A549 (cell line): ENCODE data around the gene DOCK9. TPM values are rescaled to one million over a fixed set of nuclear protein-coding genes. Genes with fewer than 3 reads are reported as not detected.

Source experiments
- ATAC-seq, 2 experiments: fragments of 200-7000 bp in 1 of 2; fragments of >200 bp in 1 of 2; cut with Nextera tagmentation in 1 of 2; cut with Tn5 transposase in 1 of 2; 3 replicates each; pipeline versions ENCODE4 v1.8.0 to v1.9.1; 2018 to 2020; ENCODE audit warnings: mild to moderate bottlenecking in 1 of 2, moderate library complexity in 1 of 2
- CTCF ChIA-PET: fragments of 300-600 bp; sonication (Branson Sonifier 250); formaldehyde crosslinking; extraction: SDS; loops from one replicate; lab custom pipeline; 2021; ENCODE audit warnings: antibody characterized with exemption, inconsistent platforms; lab: Yijun Ruan, JAX
- POLR2A ChIA-PET: fragments of 350-600 bp; formaldehyde crosslinking; extraction: SDS; loops from one replicate; lab custom pipeline; 2021; ENCODE audit warnings: antibody characterized with exemption, inconsistent platforms; lab: Yijun Ruan, JAX
- DNase-seq, 2 experiments: peaks; one replicate each; pipeline versions ENCODE4 v3.0.0 to v3.0.0-alpha.2; 2011 to 2016; ENCODE audit warnings: low read depth in 1 of 2, low spot score in 1 of 2
- FAIRE-seq: peaks from 2 replicates; lab custom pipeline; 2011; peaks lifted over from hg19 to GRCh38; lab: Jason Lieb, UNC
- H3K27ac ChIP-seq, 2 experiments: fragments of >200 bp; sonication (Bioruptor Twin); formaldehyde crosslinking; 3 replicates each; pipeline ENCODE4 v1.5.1; 2016 to 2017
- H3K4me1 ChIP-seq: fragments of >200 bp; sonication (Bioruptor Twin); formaldehyde crosslinking; 3 replicates; pipeline ENCODE4 v1.6.1; 2016
- H3K4me2 ChIP-seq: fragments of >200 bp; sonication (Bioruptor Twin); formaldehyde crosslinking; 3 replicates; pipeline ENCODE4 v1.6.1; 2016
- H3K4me3 ChIP-seq: fragments of >200 bp; sonication (Bioruptor Twin); formaldehyde crosslinking; 3 replicates; pipeline ENCODE4 v1.5.1; 2016
- H3K9me3 ChIP-seq: fragments of >200 bp; sonication (Bioruptor Twin); formaldehyde crosslinking; 3 replicates; pipeline ENCODE4 v1.6.1; 2016
- ATOH8 ChIP-seq: fragments of 250-450 bp; sonication (Bioruptor Pico); IDR thresholded peaks from 2 replicates; pipeline ENCODE4 v1.5.0; 2020; ENCODE audit warnings: low read depth, mild to moderate bottlenecking, moderate library complexity
- CBX2 ChIP-seq: fragments of 200-600 bp; sonication (generic); IDR thresholded peaks from 2 replicates; pipeline ENCODE4 v1.6.1; 2016; ENCODE audit warnings: low read depth, mild to moderate bottlenecking, borderline replicate concordance
- CHD2 ChIP-seq: fragments of 150-350 bp; IDR thresholded peaks from 2 replicates; pipeline ENCODE4 v1.6.1; 2014; ENCODE audit warnings: low read length; ENCODE audit not compliant: partially characterized antibody
- EHMT2 ChIP-seq: fragments of 200-600 bp; sonication (generic); IDR thresholded peaks from 2 replicates; pipeline ENCODE4 v1.6.1; 2016; ENCODE audit warnings: antibody characterized with exemption, low read depth, mild to moderate bottlenecking, moderate library complexity
- ELK1 ChIP-seq: fragments of 150-350 bp; IDR thresholded peaks from 2 replicates; pipeline ENCODE4 v1.6.1; 2014; ENCODE audit warnings: low read depth, mild to moderate bottlenecking, low read length
- ESRRA ChIP-seq: fragments of 150-350 bp; IDR thresholded peaks from 2 replicates; pipeline ENCODE4 v1.6.1; 2014; ENCODE audit warnings: mild to moderate bottlenecking, low read length, borderline replicate concordance
- FOSL2 ChIP-seq, 2 experiments: fragments of 450-650 bp in 1 of 2; fragments of >200 bp in 1 of 2; sonication (Bioruptor Twin) in 1 of 2; formaldehyde crosslinking; IDR thresholded peaks; 2 replicates each; pipeline versions ENCODE4 v1.5.0 to v1.6.1; 2016 to 2020; ENCODE audit warnings: mild to moderate bottlenecking in 1 of 2, moderate library complexity in 1 of 2
- GATA3 ChIP-seq: IDR thresholded peaks from 2 replicates; pipeline ENCODE4 v1.6.1; 2012; ENCODE audit warnings: borderline replicate concordance
- HES2 ChIP-seq: fragments of >200 bp; sonication (Bioruptor Twin); formaldehyde crosslinking; IDR thresholded peaks from 2 replicates; pipeline ENCODE4 v1.6.1; 2016
- HEYL ChIP-seq: fragments of 250-450 bp; sonication (Bioruptor Pico); IDR thresholded peaks from 2 replicates; pipeline ENCODE4 v1.8.0; 2021; ENCODE audit warnings: mild to moderate bottlenecking, moderate library complexity
- JUN ChIP-seq, 2 experiments: fragments of >200 bp; sonication (Bioruptor Twin); formaldehyde crosslinking; IDR thresholded peaks; 2 replicates in 1 of 2; 3 replicates in 1 of 2; pipeline ENCODE4 v1.6.1; 2016 to 2017
- KDM1A ChIP-seq: fragments of 200-600 bp; sonication (generic); IDR thresholded peaks from 2 replicates; pipeline ENCODE4 v1.6.1; 2016; ENCODE audit warnings: low read depth, mild to moderate bottlenecking
- MAX ChIP-seq: IDR thresholded peaks from 2 replicates; pipeline ENCODE4 v1.6.1; 2012
- NFE2L2 ChIP-seq: fragments of 150-350 bp; conservative IDR thresholded peaks from 2 replicates; pipeline ENCODE4 v1.6.1; 2014; ENCODE audit warnings: low read length
- NPAS2 ChIP-seq: fragments of 250-450 bp; sonication (Bioruptor Pico); IDR thresholded peaks from 2 replicates; pipeline ENCODE4 v1.8.0; 2022; ENCODE audit warnings: mild to moderate bottlenecking, moderate library complexity, borderline replicate concordance
- NR3C1 ChIP-seq: fragments of >200 bp; sonication (Bioruptor Twin); formaldehyde crosslinking; IDR thresholded peaks from 3 replicates; pipeline ENCODE4 v1.6.1; 2017
- POLR2A ChIP-seq: IDR thresholded peaks from 2 replicates; pipeline ENCODE4 v1.6.1; 2012; ENCODE audit warnings: mild to moderate bottlenecking, low read length
- SMC3 ChIP-seq: fragments of >200 bp; sonication (Bioruptor Twin); formaldehyde crosslinking; IDR thresholded peaks from 3 replicates; pipeline ENCODE4 v1.6.1; 2018; ENCODE audit warnings: inconsistent platforms
- SREBF2 ChIP-seq: fragments of 450-650 bp; IDR thresholded peaks from 2 replicates; pipeline ENCODE4 v1.6.1; 2014; ENCODE audit warnings: mild to moderate bottlenecking, moderate library complexity
- TFCP2L1 ChIP-seq: fragments of 250-450 bp; sonication (Bioruptor Pico); IDR thresholded peaks from 2 replicates; pipeline ENCODE4 v1.5.0; 2021; ENCODE audit warnings: mild to moderate bottlenecking
- TP53 ChIP-seq: fragments of 250-450 bp; sonication (Bioruptor Pico); IDR thresholded peaks from 2 replicates; pipeline ENCODE4 v1.5.0; 2021; ENCODE audit warnings: mild to moderate bottlenecking, moderate library complexity
- ZC3H11A ChIP-seq: fragments of 450-650 bp; IDR thresholded peaks from 2 replicates; pipeline ENCODE4 v1.6.1; 2014; ENCODE audit warnings: antibody characterized with exemption, mild to moderate bottlenecking
- ZNF302 ChIP-seq: fragments of 250-450 bp; sonication (Bioruptor Pico); IDR thresholded peaks from 2 replicates; pipeline ENCODE4 v1.9.0; 2021; ENCODE audit warnings: inconsistent platforms, mild to moderate bottlenecking, moderate library complexity
- whole genome bisulfite sequencing: methylation state at CpG from one replicate; pipeline ENCODE4 v1.1.6; 2017; ENCODE audit errors: missing lambda C conversion rate; 5-methylcytosine and 5-hydroxymethylcytosine counted together
- polyA plus RNA-seq, 4 experiments: library from polyadenylated mRNA; depleted of rRNA in 3 of 4; stranded (reverse); fragments of >200 nt; fragmentation: RNase III in 1 of 4; extraction: RNeasy Plus Mini Kit Qiagen cat#74134 plus additional on column Dnase treatment in 1 of 4; gene quantifications; 2 replicates in 3 of 4; 3 replicates in 1 of 4; pipeline ENCODE4 v1.2.3, GENCODE V29; 2011 to 2017

The DOCK9 gene
- polyA plus RNA-seq, 2 of the 4 experiments (the other 2 are of a cell fraction): 34.0 to 43.9 TPM

GRCh38 chr13:98986226-98986846 lies 8.5 kb upstream of the DOCK9 start:
- POLR2A ChIA-PET: no interaction called here
- TF ChIP-seq CHD2 (no peak), TFCP2L1 (CRISPR knock-in tag) (no peak)
- DNase-seq (no peak), FAIRE-seq (no peak), ATAC-seq (no peak)
- H3K27ac ChIP-seq: no peak overlapping the region
- peaks cover 36% of the 10 kb centered on the region for H3K4me1 ChIP-seq
- no peak overlapping the region for H3K4me3 ChIP-seq
- CTCF ChIA-PET: interaction anchor here (0.6 kb wide), 1 partner anchor 52 kb away, joined by 3 read pairs; no protein-coding TSS in a partner anchor
- no peaks in the 10 kb centered on the region for H3K9me3 ChIP-seq
- 0 out of 3 replicates have a peak overlapping the region, but pooled peaks have one; percentile 27 for H3K4me2 ChIP-seq
- WGBS: 72% methylated on average over 8 of the region's 8 CpGs

- CTCF ChIA-PET: interaction anchor here (0.7 to 2.0 kb wide), 2 partner anchors 191 to 263 kb away, joined by 4 to 6 read pairs; no protein-coding TSS in a partner anchor
- no peak for FAIRE-seq
These were observed 7.7 kb upstream of the DOCK9 start for GRCh38 chr13:98985591-98985990.

GRCh38 chr13:98984983-98985382 lies 7.1 kb upstream of the DOCK9 start:
- H3K27ac ChIP-seq: no peak overlapping the region
- CTCF ChIA-PET: interaction anchor here (0.6 to 2.0 kb wide), 3 partner anchors 159 to 263 kb away, joined by 3 to 6 read pairs (median 4); no protein-coding TSS in a partner anchor

More at GRCh38 chr13:98985591-98985990, 7.7 kb upstream of the DOCK9 start:
- H3K4me1 ChIP-seq: peaks cover 31% of the 10 kb centered on the region
- H3K9me3 ChIP-seq: no peaks in the 10 kb centered on the region
- WGBS: over 99% methylated on average over 6 of the region's 6 CpGs
- POLR2A ChIA-PET: no interaction called here
- no peak for ATAC-seq
- no peak overlapping the region for H3K4me3 ChIP-seq
- no peak overlapping the region for H3K27ac ChIP-seq
- no peak for DNase-seq
- TF ChIP-seq SREBF2 (no peak), ESRRA (no peak), NPAS2 (CRISPR knock-in tag) (no peak), HEYL (no peak), FOSL2 (IDR thresholded peaks at IDR 0.05) (no peak), FOSL2 (CRISPR knock-in tag; IDR thresholded peaks at IDR 0.05) (no peak), ELK1 (no peak), ZC3H11A (no peak), KDM1A (no peak), CBX2 (no peak)
- H3K4me2 ChIP-seq: no peak overlapping the region

GRCh38 chr13:98984118-98984517 lies 6.3 kb upstream of the DOCK9 start:
- DNase-seq: peak in 1 of 2 experiments; percentile 37
- peak in 1 of 2 experiments; percentile 67; a peak in 3 of 6 replicates for ATAC-seq
- Histone ChIP-seq H3K4me3 (no peak overlapping the region), H3K4me2 (peak overlapping the region; percentile 12; the same call in 1 of the 3 replicates), H3K27ac (no peak overlapping the region), H3K9me3 (no peaks in the 10 kb centered on the region), H3K4me1 (peaks cover 31% of the 10 kb centered on the region)
- ChIA-PET CTCF (interaction anchor here (2.0 kb wide), 1 partner anchor 193 kb away, joined by 6 read pairs; no protein-coding TSS in a partner anchor), POLR2A (no interaction called here)
- WGBS: 44% methylated on average over 2 of the region's 2 CpGs
- no peak for TF ChIP-seq ZNF302 (CRISPR knock-in tag)
- no peak for TF ChIP-seq KDM1A
- TF ChIP-seq ATOH8 (CRISPR knock-in tag): no peak
- TF ChIP-seq ZC3H11A: no peak
- no peak for TF ChIP-seq HEYL
- TF ChIP-seq CHD2: no peak
- TF ChIP-seq TP53 (CRISPR knock-in tag): no peak
- no peak for TF ChIP-seq JUN (IDR thresholded peaks at IDR 0.05)
- no peak for FAIRE-seq

More at GRCh38 chr13:98984983-98985382, 7.1 kb upstream of the DOCK9 start:
- POLR2A ChIA-PET: no interaction called here
- DNase-seq (no peak), ATAC-seq (no peak), FAIRE-seq (no peak)
- 76% methylated on average over 4 of the region's 4 CpGs for WGBS
- Histone ChIP-seq H3K4me2 (no peak overlapping the region), H3K9me3 (no peaks in the 10 kb centered on the region), H3K4me3 (no peak overlapping the region), H3K4me1 (peaks cover 31% of the 10 kb centered on the region)
- no peak for TF ChIP-seq FOSL2 (IDR thresholded peaks at IDR 0.05)
- no peak for TF ChIP-seq FOSL2 (CRISPR knock-in tag; IDR thresholded peaks at IDR 0.05)
- no peak for TF ChIP-seq NR3C1
- no peak for TF ChIP-seq JUN (IDR thresholded peaks at IDR 0.05)
- TF ChIP-seq GATA3: no peak
- no peak for TF ChIP-seq CHD2
- no peak for TF ChIP-seq HEYL
- no peak for TF ChIP-seq POLR2A
- no peak for TF ChIP-seq HES2
- TF ChIP-seq EHMT2: no peak
- TF ChIP-seq SMC3: no peak
- TF ChIP-seq NFE2L2: no peak
- TF ChIP-seq SREBF2: no peak
- no peak for TF ChIP-seq MAX
